Measurements from ENCODE around the gene ING1.
"Not testable (repeated sequence)": the region's sequence is repeated elsewhere in the genome, so short reads cannot be mapped to it uniquely, and the experiment has no call there.

Gene ING1

DNA sequence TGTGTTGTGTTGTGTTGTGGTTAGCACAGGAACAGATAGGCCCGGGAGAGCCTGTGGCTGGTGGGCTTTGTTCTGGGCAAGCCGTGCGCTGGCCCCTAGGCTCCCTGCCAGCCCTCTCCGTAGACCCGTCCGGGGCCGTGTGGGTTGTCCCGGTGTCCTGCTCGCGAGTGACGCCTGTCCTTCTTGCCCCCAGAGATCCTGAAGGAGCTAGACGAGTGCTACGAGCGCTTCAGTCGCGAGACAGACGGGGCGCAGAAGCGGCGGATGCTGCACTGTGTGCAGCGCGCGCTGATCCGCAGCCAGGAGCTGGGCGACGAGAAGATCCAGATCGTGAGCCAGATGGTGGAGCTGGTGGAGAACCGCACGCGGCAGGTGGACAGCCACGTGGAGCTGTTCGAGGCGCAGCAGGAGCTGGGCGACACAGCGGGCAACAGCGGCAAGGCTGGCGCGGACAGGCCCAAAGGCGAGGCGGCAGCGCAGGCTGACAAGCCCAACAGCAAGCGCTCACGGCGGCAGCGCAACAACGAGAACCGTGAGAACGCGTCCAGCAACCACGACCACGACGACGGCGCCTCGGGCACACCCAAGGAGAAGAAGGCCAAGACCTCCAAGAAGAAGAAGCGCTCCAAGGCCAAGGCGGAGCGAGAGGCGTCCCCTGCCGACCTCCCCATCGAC is 5.7 kb downstream of the ING1 start:
- DNase-seq = no peak

DNA sequence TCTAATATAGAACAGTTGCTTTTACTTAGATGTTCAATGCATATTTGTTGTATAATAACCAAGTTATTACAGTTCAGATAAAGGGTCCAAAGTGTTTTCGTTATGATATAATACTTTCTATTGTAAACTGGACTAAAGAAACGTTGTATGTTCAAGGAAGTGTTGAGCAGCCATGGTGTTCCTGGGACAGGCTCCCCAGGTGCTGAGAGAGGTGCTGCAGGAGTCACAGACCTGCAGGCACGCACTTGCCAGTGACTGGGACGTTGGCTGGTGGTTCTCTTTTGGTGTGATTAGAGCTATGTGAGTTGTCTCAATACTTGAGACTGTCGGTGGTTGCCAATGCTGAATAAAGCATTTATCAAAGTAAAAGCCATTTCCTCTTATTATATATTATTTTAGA is 9.5 kb downstream of the ING1 start:
- DNase-seq = no peak

DNA sequence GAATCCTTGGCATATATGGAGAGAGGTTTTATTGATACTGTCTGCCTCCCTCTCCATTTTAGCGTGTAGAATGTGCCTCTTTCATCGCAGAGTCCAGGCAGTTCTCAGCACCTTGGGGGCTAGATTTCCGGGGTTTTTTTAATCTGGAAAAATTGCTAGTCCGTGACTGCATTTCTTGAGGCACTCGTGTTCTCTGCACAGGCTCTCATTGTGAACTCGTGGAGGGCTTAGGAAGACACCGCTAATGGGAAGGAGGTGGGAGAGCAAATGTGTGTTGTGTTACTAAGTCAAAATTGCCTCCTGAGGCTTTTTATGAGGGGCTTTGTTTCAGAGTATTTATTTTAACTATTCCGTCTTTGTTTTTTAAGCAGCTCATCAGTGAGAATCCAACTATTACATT is 10.1 kb downstream of the ING1 start:
- no peak for DNase-seq

DNA sequence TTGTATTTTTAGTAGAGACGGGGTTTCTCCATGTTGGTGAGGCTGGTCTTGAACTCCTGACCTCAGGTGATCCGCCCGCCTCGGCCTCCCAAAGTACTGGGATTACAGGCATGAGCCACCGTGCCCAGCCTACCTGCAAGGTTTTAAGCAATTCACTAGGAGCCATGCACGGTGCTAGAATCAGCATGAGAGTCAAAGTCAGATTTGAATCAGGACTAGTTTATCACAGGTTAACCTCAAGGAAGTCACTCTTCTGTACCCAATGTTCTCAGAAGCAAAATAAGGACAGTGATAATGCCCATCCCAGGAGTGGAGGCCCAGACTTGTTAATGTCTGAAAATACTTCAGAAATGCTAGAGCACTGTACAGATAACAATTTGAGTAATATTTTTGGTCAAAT is 12.7 kb downstream of the ING1 start:
- not testable (repeated sequence) for DNase-seq

DNA sequence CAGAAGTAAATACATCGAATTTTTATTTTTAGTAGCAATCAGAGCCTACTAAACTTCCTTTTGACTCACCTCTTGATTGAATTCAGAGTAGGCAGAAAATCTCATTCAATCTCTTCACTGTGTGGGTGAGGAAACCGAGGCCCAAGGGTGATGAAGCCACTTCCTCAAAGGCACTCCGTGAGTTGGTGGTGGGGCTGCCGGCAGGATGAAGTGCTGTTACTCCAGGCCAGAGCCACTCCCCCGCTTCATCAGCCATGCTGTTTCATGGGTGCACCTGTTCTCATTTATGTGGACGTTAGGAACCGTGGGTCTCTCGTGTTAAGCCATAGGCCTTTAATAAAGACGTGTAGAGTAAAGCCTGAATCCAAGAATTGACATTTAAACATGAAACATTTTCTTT is 13.2 kb downstream of the ING1 start:
- no peak for DNase-seq

DNA sequence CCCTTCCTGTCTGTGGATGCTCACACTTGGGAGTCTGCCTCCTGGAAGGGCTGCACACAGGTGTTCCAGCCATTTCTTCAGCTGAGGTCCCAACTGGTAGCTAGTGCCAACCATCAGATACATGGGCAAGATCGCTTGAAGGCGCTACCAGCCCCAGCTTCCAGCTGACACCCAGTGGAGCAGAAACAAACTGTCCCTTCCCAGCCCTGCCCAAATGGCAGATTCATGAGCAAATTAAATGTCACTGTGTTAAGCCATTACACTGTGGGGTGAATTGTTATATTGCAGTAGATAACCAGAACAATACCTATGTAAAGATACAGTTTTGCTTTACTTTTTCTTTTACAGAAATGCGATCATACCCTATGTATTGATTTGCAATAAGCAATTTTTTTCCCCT is 17.6 kb downstream of the ING1 start:
- DNase-seq = no peak

DNA sequence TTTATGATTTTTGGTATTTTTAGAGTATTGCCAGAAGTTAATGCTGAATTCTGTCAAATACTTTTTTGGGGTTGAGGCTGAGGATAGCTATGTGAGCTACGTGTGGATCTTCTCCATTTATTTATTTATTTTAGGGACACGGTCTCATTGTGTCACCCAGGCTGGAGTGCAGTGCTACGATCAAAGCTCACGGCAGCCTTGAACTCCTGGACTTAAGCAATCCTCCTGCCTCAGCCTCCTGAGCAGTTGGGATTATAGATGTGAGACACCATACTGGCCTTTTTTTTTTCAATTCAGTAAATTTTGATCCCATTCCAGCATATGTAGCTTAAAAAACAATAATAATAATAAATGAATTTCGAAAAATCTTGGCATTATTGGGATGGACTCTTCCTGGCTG is 21.1 kb downstream of the ING1 start:
- DNase-seq = no peak

DNA sequence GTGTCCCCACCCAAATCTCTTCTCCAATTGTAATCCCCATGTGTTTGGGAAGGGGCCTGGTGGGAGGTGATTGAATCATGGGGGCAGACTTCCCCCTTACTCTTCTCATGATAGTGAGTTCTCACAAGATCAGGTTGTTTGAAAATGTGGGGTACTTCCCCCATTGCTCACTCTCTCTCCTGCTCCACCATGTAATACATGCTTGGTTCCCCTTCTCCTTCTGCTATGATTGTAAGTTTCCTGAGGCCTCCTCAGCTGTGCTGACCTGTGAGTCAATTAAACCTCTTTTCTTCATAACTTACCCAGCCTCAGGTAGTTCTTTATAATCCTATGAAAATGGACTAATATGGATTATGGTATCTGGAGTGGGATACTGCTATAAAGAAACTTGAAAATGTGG is 24.1 kb downstream of the ING1 start:
- no peak for DNase-seq

DNA sequence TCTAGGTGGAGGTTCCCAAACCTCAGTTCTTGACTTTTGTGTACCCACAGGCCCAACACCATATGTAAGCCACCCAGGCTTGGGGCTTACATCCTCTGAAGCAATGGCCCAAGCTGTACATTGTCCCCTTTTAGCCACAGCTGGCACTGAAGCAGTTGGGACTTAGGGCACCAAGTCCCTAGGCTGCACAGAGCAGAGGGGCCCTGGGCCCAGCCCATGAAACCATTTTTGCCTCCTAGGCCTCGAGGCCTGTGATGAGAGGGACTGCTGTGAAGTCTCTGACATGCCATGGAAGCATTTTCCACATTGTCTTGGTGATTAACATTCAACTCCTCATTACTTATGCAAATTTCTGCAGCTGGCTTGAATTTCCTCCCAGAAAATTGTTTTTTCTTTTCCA is 30.2 kb downstream of the ING1 start:
- DNase-seq = no peak

DNA sequence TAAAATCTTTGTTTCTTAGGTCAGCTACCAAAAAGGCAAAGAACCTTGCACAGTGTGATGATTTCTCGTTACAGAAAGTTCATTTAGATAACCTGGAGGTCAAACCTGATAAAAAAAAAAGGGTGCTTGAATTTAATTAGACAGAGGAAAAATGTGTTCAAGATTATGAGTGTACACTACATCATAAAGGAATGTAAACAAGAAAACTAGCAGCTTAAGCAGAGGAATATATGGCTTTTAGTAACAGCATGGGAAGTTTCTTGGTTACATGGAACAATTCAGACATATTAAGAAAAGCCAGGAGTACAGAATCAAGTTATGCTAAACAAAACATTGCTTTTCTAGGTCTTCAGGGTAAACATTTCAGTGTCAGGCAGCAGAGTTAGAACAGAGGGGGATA is 32.9 kb downstream of the ING1 start:
- no peak for DNase-seq

DNA sequence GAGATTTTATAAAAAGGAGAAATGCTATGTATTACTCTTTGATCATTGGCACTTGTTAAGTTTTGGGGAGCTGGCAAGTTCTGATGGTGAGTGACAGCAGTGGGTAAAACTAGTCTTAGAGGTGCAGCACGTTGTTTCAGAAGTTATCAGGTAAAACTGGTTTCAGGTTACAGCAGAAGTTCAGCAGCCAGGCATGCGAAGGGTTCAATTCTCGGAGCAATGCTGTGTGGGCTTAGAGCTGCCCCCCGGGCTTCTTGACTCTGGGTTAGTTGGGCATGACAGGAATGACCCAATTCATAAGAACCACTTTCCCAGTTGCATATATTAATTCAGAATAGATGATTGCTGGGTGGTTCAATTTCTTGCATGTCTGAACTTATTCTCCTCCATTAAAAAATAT is 34.8 kb downstream of the ING1 start:
- no peak for DNase-seq

DNA sequence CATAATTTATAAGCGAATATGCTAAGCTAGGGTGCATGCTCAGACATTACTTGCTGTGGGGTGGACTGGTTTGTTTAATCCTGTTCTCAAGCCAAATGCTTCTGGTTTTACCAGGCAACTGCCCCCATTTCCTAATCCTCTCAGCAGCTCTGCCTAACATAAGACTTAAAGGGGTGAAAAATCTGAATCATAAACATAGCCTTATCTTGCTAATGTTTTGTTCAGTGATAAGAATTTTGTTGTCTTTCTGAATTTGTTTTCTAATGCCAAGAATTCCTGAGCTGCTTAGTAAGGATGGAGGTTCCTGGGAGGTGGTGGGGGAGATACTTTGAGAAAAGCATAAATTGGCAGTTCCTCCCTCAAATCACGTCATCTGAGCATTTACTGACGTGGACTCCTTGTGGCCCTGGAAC is 42.7 kb downstream of the ING1 start:
- DNase-seq = no peak

DNA sequence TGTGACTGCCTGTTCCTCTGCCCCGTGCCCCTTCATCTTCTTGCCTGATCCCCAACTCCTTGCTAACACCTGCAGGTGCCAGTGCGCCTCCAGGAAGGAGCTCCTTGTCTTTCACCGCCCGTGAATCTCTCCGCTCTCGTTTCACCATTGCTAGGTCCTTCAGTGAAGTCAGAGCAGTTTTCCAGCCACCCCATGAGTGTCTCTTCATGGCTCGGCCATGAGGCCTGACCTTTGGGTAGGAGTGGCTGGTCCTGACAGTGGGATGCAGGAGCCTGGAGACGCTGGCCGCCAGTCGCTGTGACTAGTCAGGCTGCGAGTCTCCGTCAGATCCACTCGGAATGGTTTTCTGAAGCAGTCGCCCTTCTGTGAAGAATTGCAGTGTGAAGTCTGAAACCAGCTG is 43.8 kb downstream of the ING1 start:
- DNase-seq = no peak

DNA sequence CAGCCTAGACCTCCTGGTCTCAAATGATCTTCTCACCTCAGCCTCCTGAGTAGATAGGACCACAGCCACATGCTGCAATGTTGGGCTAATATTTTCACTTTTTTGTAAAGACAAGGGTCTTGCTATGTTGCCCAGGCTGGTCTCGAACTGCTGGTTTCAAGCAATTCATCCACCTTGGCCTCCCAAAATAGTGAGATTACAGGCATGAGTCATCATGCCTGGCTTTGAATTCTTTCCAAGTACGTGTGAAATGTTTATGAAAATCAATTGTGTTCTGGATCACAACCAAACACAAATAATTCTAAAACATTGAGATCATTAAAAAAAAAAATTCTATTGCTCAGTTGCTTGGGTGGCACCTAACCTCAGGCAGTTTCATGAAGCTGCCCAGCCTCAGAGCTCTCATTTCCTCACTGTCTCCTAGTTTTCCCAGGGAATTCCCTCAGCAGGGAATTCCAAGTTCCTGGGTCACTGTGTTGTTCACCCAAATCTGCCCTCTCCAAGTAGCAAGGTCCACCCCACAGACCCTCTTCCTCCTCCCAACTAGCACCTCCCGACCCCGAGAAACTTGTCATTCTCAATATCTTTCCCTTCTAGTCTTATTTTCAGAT is 44.8 kb downstream of the ING1 start:
- no peak for DNase-seq

DNA sequence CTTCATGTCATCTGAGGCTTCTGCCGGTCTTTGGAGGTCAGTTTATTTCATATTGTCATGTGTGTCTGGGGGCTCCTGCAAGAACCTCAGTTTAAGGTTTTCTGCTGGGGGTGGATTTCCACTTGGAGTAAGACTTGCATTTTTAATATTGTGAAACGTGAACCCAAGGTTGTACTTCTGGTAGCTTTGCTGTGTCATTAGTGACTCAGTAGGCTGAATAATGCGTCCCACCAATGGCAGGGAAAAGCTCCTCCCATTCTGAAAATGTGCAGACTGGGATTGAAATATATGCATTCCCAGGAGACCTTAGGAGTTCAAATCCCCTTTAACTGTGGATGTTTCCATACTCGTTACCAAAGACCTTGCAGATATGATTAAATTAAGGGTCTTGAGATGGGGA is 46.2 kb downstream of the ING1 start:
- no peak for DNase-seq

DNA sequence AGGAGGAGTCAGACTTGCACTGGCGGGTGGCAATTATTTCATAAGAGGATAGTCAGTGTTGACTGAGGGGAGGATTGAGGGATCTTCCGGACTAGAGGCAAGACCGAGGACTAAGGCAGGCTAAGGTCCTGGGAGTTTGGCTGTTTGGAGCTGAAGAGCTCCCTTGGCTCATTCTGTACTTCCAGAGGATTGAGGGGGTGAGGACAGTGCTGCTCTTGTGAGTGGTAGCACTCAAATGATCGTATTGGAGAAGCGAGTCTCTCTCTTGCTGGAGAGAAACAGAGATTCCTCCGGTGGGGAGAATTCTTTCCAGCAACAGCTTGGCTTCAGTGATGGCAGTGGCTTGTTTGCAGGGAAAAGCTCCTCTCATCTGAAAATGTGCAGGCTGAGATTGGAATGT is 47.1 kb downstream of the ING1 start:
- no peak for DNase-seq

DNA sequence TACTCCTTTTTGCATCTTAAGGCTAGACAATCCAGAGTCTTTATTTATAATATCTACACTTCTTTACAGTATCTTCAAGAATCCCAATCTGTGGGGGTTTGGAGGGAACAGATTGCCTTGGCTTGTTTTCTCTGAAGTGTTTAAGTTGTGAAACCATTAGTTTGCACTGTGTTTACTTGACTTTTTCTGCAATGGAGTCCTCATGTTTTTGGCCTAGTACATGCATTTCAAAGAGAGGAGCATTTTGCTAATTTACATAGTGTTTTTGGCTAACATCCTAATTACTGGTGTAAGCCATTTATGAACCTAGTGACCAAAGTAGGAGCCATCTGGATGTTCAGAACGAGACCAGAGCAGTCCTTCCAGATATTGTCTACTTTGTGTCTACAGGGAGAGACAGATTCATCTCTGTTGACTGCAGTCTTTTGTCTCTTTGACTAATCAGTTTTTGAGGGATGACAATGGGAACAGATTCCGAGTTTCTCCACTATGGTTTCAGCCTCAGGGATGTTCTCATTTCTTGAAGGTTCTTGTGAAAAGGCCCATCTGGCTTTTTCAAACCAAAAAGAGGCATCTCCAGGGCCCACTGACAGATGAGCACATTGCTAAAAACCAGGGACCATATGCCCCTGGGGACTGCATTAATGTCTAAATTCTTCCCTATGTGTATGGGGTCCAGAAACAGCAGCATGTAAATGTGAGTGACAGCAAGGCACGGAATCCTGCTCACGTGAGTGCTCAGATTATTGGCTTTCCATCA is 53.4 kb downstream of the ING1 start:
- no peak for DNase-seq

DNA sequence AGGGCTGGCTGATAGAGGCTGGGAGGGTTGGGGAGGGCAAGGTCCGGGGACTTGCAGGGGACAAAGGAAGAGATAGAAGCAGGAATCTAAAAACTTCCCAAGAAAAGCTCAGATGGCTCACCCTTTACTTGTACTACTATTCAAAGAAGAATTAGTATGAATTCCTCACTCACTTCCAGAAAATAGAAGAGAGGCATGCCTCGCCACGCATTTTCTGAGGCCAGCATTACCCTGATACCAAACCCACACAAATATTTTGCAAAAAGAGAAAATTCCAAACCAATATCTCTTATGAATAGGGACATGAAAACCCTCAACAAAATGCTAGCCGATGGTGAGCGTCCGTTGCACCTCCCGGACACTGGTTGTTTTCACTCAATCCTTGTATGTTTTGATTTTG is 54.0 kb downstream of the ING1 start:
- DNase-seq = no peak

DNA sequence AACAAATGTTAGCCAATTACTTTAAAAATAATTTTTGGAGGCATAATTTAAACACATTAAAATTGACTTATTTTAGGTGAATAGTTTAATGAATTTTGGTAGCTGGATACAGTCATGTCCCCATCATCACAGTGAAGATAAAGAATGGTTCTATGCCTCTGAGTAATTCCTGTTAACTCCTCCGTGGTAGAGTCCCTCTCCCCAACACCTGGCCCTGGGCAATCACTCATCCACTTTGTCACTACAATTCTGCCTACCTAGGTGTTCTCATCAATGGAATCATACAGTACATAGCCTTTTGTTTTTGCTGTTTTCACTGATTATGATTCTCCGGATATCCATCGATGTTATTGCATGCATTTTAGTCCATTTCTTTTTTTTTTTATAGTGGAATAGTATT is 55.6 kb downstream of the ING1 start:
- DNase-seq = no peak

DNA sequence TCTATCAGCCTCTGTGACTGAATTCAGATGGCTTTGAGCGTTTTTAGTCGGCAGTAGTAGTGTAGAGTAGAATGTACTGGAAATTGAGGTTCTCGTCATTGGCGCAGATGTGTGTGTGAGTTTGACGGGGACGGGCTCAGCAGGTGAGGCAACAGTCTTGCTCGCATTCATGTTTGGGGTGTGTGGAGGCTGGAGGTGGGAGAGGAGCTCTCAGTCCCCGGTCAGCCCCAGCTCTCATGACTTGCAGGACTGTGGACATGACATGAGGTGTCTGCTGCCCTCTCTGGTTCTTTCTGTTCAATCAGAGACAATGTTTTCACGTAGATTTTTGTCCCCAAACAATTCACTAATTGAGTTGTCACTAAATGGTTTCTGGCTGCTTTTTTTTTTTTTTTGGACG is 57.2 kb downstream of the ING1 start:
- no peak for DNase-seq

DNA sequence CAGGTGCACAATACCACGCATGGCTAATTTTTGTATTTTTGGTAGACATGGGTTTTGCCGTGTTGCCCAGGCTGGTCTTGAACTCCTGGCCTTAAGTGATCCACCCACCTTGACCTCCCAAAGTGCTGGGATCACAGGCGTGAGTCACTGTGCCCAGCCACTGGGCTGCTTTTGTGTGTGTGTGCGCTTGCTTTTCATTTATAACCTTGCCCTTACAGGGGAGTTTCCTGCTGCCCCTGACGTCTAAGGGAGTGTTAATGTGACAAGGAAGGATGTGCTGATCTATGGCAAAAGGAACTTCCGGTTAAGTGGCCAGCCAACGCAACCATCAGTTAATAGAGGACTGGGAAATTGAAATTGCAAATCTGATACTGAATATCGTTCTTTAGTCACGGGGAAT is 57.7 kb downstream of the ING1 start:
- DNase-seq = no peak

DNA sequence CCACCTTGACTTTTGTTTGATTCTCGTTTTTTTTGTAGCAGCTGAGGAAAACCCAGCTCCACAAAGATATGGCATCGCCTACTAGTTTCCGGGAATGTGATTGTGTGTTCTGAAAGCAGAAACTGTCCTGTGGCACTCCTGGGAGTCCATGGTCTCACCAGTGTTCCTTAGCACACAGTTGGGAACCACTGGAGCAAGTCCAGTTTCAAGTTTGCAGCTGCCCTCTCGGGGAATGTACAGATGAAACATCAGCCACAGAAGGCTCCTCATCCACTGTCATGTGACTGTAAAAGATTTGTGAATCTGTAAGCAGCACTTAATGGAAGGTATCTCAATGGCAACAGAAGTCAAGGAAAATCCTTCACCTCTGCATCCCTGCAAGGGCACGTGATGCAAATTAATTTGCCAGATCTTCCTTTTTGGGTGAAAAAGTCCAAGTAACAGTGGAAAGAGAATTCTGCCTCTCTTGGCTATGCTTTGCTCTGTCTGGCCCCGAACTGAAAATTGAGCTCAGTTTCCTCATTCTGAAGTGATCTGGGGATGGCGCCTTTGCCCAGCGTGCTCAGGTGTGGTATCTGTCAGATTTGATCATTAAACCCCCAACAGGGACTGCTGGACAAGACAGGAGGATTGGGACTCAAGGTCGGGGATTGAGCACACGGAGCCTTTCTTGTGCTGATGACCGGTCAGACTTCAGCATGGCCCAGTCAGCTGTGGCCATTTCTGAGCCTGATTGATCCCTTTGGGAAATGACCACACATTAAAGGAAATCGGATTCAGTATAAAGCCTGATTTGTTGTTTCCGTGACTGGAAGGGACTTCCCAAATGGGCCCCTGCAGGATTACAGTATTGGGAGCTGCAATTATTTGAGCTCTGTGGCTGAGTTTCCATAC is 58.8 kb downstream of the ING1 start:
- DNase-seq = no peak
